ENCODE measurements around the gene ITGB3. TPM values are rescaled to one million over a fixed set of nuclear protein-coding genes. Genes with fewer than 3 reads are reported as not detected.

Gene ITGB3
- 32.0 and 40.4 TPM in 2 replicates for total RNA-seq

GRCh38 chr17:47253541-47254402 lies at the start of gene ITGB3:
Gene ITGB3 (plus strand): TSS chr17:47253827. CDS start chr17:47253862, 35 bp downstream.

GRCh38 chr17:47208744-47209488 lies 44.7 kb upstream of the ITGB3 start, which contains the start of gene MYL4:
Gene MYL4 (plus strand): TSS chr17:47209348. CDS start chr17:47209423, 75 bp downstream.

DNA sequence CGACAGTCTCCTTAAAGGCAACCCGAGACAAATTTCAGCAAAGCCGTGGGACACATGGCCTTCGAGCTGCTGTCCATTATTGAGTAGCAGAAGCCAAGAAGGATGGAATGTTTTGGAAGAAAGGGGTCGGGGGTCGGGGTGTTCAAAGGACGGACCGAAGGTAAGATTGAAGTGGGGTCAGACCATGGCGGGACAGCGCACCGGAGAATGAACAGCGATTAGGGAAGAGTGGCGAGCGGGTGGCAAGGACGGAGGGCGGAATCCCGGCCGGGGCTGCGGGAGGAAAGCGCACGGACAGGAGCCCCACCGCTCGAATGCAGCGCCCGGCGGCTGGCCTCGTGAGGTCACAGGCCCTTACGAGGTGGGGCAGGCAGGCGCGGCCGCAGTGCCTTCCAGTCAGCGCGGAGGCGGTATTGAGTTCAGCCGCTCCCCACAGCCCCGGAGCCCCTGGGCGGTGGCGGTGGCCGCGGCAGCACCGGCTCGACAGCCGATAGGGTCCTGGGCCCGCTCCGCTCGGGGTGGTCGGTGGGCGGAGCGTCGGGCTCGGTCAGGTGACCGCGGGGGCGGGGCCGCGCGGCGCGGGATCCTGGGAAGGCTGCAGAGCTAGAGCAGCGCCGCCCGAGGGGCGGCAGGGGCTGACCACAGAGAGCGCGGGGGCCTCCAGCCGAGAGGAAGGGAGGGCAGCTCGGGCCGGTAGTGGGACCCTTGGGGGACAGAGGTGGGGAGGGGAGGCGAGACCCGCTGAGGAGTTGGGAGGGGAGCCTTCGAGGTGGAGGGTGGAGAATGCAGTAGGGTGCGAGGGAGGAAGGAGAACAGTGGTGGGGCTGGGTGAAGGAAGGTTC lies 70.0 kb downstream of the ITGB3 start, which contains the start of gene EFCAB13:
Gene EFCAB13 (plus strand): TSS at position 574 of the 842 bp plus-strand sequence. CDS start 4,399 bp downstream, outside the sequence.

Small RNA genes within 50 kb of the gene (small RNA-seq; reads per million reads assigned to genes)
- gene RNU7-186P: not detected

Other genes with a start within 250 kb of the ITGB3 start
- 97.0 and 102 TPM in 2 replicates for gene CDC27, start 64.5 kb upstream of the ITGB3 start, total RNA-seq
- gene MYL4, start 44.5 kb upstream of the ITGB3 start, total RNA-seq: not detected in 2 replicates
- gene EFCAB13, start 70.1 kb downstream of the ITGB3 start, total RNA-seq: 4.5 and 6.7 TPM in 2 replicates